HT1080 (cell line): ENCODE data around the gene THAP12. TPM values are rescaled to one million over a fixed set of nuclear protein-coding genes. Genes with fewer than 3 reads are reported as not detected.
A peak's percentile ranks its signal among the peaks of the same experiment; 100 is the strongest.

Experiments
- DNase-seq: peaks from one replicate; pipeline ENCODE4 v3.0.0-alpha.2; 2015; ENCODE audit warnings: low read depth
- total RNA-seq: library from RNA; depleted of rRNA; stranded (reverse); fragments of >200 nt; shearing (Covaris generic); gene quantifications from 2 replicates; pipeline ENCODE4 v1.2.3, GENCODE V29; 2014

The THAP12 gene
- total RNA-seq, 1 experiment from 2014 or later: 67.4 TPM

GRCh38 chr11:76380159-76380976 lies 564 bp downstream of the THAP12 start:
- peak; percentile 11 for DNase-seq

- DNase-seq: no peak
These were observed 1.1 kb downstream of the THAP12 start for GRCh38 chr11:76379807-76380158.

- no peak for DNase-seq
These were observed 4.0 kb downstream of the THAP12 start for GRCh38 chr11:76376746-76377558.

- peak; percentile 87 for DNase-seq
These were observed 9.8 kb downstream of the THAP12 start for GRCh38 chr11:76371170-76371569.

- DNase-seq: no peak
These were observed 11.5 kb downstream of the THAP12 start for GRCh38 chr11:76369406-76369805.

GRCh38 chr11:76368490-76368889 lies 12.4 kb downstream of the THAP12 start:
- DNase-seq: no peak

- DNase-seq: no peak
These were observed 15.8 kb downstream of the THAP12 start for GRCh38 chr11:76365038-76365679.

GRCh38 chr11:76362716-76363115 lies 18.2 kb downstream of the THAP12 start:
- no peak for DNase-seq

- DNase-seq: no peak
These were observed 19.2 kb downstream of the THAP12 start for GRCh38 chr11:76361776-76362175.

GRCh38 chr11:76361374-76361773 lies 19.6 kb downstream of the THAP12 start:
- no peak for DNase-seq

GRCh38 chr11:76355172-76355571 lies 25.8 kb downstream of the THAP12 start:
- DNase-seq: no peak

GRCh38 chr11:76348348-76348747 lies 32.6 kb downstream of the THAP12 start:
- DNase-seq: no peak

GRCh38 chr11:76347466-76347865 lies 33.5 kb downstream of the THAP12 start:
- DNase-seq: no peak

- DNase-seq: no peak
These were observed 41.7 kb downstream of the THAP12 start for GRCh38 chr11:76339221-76339620.

GRCh38 chr11:76337923-76338322 lies 43.0 kb downstream of the THAP12 start:
- DNase-seq: no peak

GRCh38 chr11:76337469-76337868 lies 43.5 kb downstream of the THAP12 start:
- DNase-seq: no peak

GRCh38 chr11:76336597-76336996 lies 44.3 kb downstream of the THAP12 start:
- no peak for DNase-seq

GRCh38 chr11:76335842-76336241 lies 45.1 kb downstream of the THAP12 start:
- DNase-seq: no peak

- no peak for DNase-seq
These were observed 46.0 kb downstream of the THAP12 start for GRCh38 chr11:76334826-76335389.

- no peak for DNase-seq
These were observed 50.3 kb downstream of the THAP12 start for GRCh38 chr11:76330651-76331050.

GRCh38 chr11:76329983-76330382 lies 50.9 kb downstream of the THAP12 start:
- no peak for DNase-seq
